NCI-H146 treated with DMSO at 0.1 percent for 48 hours (cell line): ENCODE results near the gene MAPRE2.

Source experiments
- DNase-seq: peaks from one replicate; lab custom pipeline; 2025; ENCODE audit not compliant: unreplicated experiment; lab: John Stamatoyannopoulos, UW

MAPRE2 gene

GRCh38 chr18:35121038-35121437 is 79.8 kb downstream of the MAPRE2 start:
- DNase-seq: no peak

GRCh38 chr18:35121531-35121930 is 80.3 kb downstream of the MAPRE2 start:
- no peak for DNase-seq

- peak; percentile 76 for DNase-seq
Measured at GRCh38 chr18:35122586-35123224, 81.5 kb downstream of the MAPRE2 start.

- no peak for DNase-seq
Measured at GRCh38 chr18:35123811-35124210, 82.6 kb downstream of the MAPRE2 start.

GRCh38 chr18:35127201-35127600 is 86.0 kb downstream of the MAPRE2 start:
- DNase-seq: no peak

- no peak for DNase-seq
Measured at GRCh38 chr18:35128675-35129074, 87.5 kb downstream of the MAPRE2 start.

GRCh38 chr18:35130236-35130635 is 89.0 kb downstream of the MAPRE2 start:
- DNase-seq: no peak

- DNase-seq: no peak
Measured at GRCh38 chr18:35131387-35132020, 90.3 kb downstream of the MAPRE2 start.

- no peak for DNase-seq
Measured at GRCh38 chr18:35132021-35132902, 91.0 kb downstream of the MAPRE2 start.

GRCh38 chr18:35134190-35134730 is 93.0 kb downstream of the MAPRE2 start:
- no peak for DNase-seq

- no peak for DNase-seq
Measured at GRCh38 chr18:35134791-35135531, 93.7 kb downstream of the MAPRE2 start.

GRCh38 chr18:35136248-35136647 is 95.0 kb downstream of the MAPRE2 start:
- DNase-seq: no peak

- DNase-seq: no peak
Measured at GRCh38 chr18:35136885-35137284, 95.7 kb downstream of the MAPRE2 start.

GRCh38 chr18:35137632-35138031 is 96.4 kb downstream of the MAPRE2 start:
- no peak for DNase-seq

- DNase-seq: no peak
Measured at GRCh38 chr18:35138773-35139172, 97.6 kb downstream of the MAPRE2 start.

GRCh38 chr18:35139517-35139916 is 98.3 kb downstream of the MAPRE2 start:
- no peak for DNase-seq

GRCh38 chr18:35141077-35141476 is 99.9 kb downstream of the MAPRE2 start:
- no peak for DNase-seq

- no peak for DNase-seq
Measured at GRCh38 chr18:35141567-35142274, 100.5 kb downstream of the MAPRE2 start.

GRCh38 chr18:35142275-35142615 is 101.0 kb downstream of the MAPRE2 start:
- DNase-seq: no peak
